ENCODE measurements around the gene DPP10. TPM values are rescaled to one million over a fixed set of nuclear protein-coding genes. Genes with fewer than 3 reads are reported as not detected.

Gene DPP10
- total RNA-seq, 2 donors from 2014 or later, result not detected

- no peaks in the 10 kb centered on the region for H3K36me3 ChIP-seq
- ATAC-seq (ENCODE audit: insufficient number of reproducible peaks, low FRiP score, low read depth) (no peak), DNase-seq (ENCODE audit: low spot score) (no peak)
- H3K9me3 ChIP-seq, result no peaks in the 10 kb centered on the region
- no peaks in the 10 kb centered on the region for H3K4me1 ChIP-seq (ENCODE audit: control insufficient read depth in 1 of 2, low read depth in 2 of 2)
- no peak overlapping the region for H3K27ac ChIP-seq
- no peak for TF ChIP-seq CTCF (IDR thresholded peaks at IDR 0.05)
- H3K27me3 ChIP-seq (replicated peaks; ENCODE audit: insufficient read depth), result no peaks in the 10 kb centered on the region
- H3K4me3 ChIP-seq, result no peak overlapping the region
These were observed 680.3 kb downstream of the DPP10 start for GRCh38 chr2:115122701-115123100.

- Histone ChIP-seq H3K9me3 (no peaks in the 10 kb centered on the region), H3K27ac (no peak overlapping the region), H3K36me3 (no peaks in the 10 kb centered on the region), H3K27me3 (replicated peaks; ENCODE audit: insufficient read depth) (no peaks in the 10 kb centered on the region), H3K4me1 (ENCODE audit: control insufficient read depth in 1 of 2, low read depth in 2 of 2) (no peaks in the 10 kb centered on the region), H3K4me3 (no peak overlapping the region)
- no peak for ATAC-seq (ENCODE audit: insufficient number of reproducible peaks, low FRiP score, low read depth)
- DNase-seq (ENCODE audit: low spot score), result no peak
- no peak for TF ChIP-seq CTCF (IDR thresholded peaks at IDR 0.05)
These were observed 682.4 kb downstream of the DPP10 start for GRCh38 chr2:115124817-115125216.

- H3K9me3 ChIP-seq, result no peaks in the 10 kb centered on the region
- no peaks in the 10 kb centered on the region for H3K4me1 ChIP-seq (ENCODE audit: control insufficient read depth in 1 of 2, low read depth in 2 of 2)
- ATAC-seq (ENCODE audit: insufficient number of reproducible peaks, low FRiP score, low read depth), result no peak
- no peaks in the 10 kb centered on the region for H3K27me3 ChIP-seq (replicated peaks; ENCODE audit: insufficient read depth)
- no peak overlapping the region for H3K4me3 ChIP-seq
- H3K36me3 ChIP-seq, result no peaks in the 10 kb centered on the region
- H3K27ac ChIP-seq, result no peak overlapping the region
- no peak for TF ChIP-seq CTCF (IDR thresholded peaks at IDR 0.05)
- no peak for DNase-seq (ENCODE audit: low spot score)
These were observed 687.1 kb downstream of the DPP10 start for GRCh38 chr2:115129536-115129935.

- Histone ChIP-seq H3K4me3 (no peak overlapping the region), H3K27ac (no peak overlapping the region), H3K9me3 (no peaks in the 10 kb centered on the region), H3K27me3 (replicated peaks; ENCODE audit: insufficient read depth) (no peaks in the 10 kb centered on the region), H3K4me1 (ENCODE audit: control insufficient read depth in 1 of 2, low read depth in 2 of 2) (no peaks in the 10 kb centered on the region), H3K36me3 (no peaks in the 10 kb centered on the region)
- TF ChIP-seq CTCF (IDR thresholded peaks at IDR 0.05), result no peak
- DNase-seq (ENCODE audit: low spot score) (no peak), ATAC-seq (ENCODE audit: insufficient number of reproducible peaks, low FRiP score, low read depth) (no peak)
These were observed 718.2 kb downstream of the DPP10 start for GRCh38 chr2:115160531-115161080.

GRCh38 chr2:115161081-115161770 is 718.8 kb downstream of the DPP10 start:
- Histone ChIP-seq H3K27me3 (replicated peaks; ENCODE audit: insufficient read depth) (no peaks in the 10 kb centered on the region), H3K4me3 (no peak overlapping the region), H3K36me3 (no peaks in the 10 kb centered on the region), H3K4me1 (ENCODE audit: control insufficient read depth in 1 of 2, low read depth in 2 of 2) (no peaks in the 10 kb centered on the region), H3K27ac (no peak overlapping the region), H3K9me3 (no peaks in the 10 kb centered on the region)
- DNase-seq (ENCODE audit: low spot score) (no peak), ATAC-seq (ENCODE audit: insufficient number of reproducible peaks, low FRiP score, low read depth) (no peak)
- no peak for TF ChIP-seq CTCF (IDR thresholded peaks at IDR 0.05)
